SK-N-SH (cell line): ENCODE data around the gene KLF13. TPM values are rescaled to one million over a fixed set of nuclear protein-coding genes. Genes with fewer than 3 reads are reported as not detected.

Experiments
- CTCF ChIA-PET: fragments of 300-600, 350-600 bp; formaldehyde crosslinking; extraction: SDS; loops from one replicate; lab custom pipeline; 2021; lab: Yijun Ruan, JAX
- POLR2A ChIA-PET: fragments of 350-600 bp; sonication (Branson Sonifier 250); formaldehyde crosslinking; extraction: SDS; loops from one replicate; lab custom pipeline; 2020; ENCODE audit warnings: antibody characterized with exemption, inconsistent platforms; lab: Yijun Ruan, JAX
- DNase-seq: peaks from one replicate; pipeline ENCODE4 v3.0.0; 2012
- H2AFZ ChIP-seq: fragments of 200-600 bp; sonication (generic); 2 replicates; pipeline ENCODE4 v1.8.1; 2016; ENCODE audit warnings: antibody characterized with exemption, mild to moderate bottlenecking, low read depth
- H3F3A ChIP-seq: fragments of 200-600 bp; sonication (generic); replicated peaks from 2 replicates; pipeline ENCODE3; 2016; ENCODE audit warnings: antibody characterized with exemption, mild to moderate bottlenecking; ENCODE audit not compliant: insufficient read depth
- H3K27ac ChIP-seq, 2 experiments: fragments of 200-500 bp in 1 of 2; fragments of 200-600 bp in 1 of 2; sonication (Bioruptor generic) in 1 of 2; sonication (generic), shearing (Covaris generic) in 1 of 2; 2 replicates each; pipeline versions ENCODE4 v1.5.1 to v1.6.1; 2014 to 2016; ENCODE audit warnings: low read depth in 2 of 2, inconsistent platforms in 1 of 2, low read length in 1 of 2, mild to moderate bottlenecking in 1 of 2, mixed read lengths in 1 of 2
- H3K27me3 ChIP-seq: fragments of 200-600 bp; sonication (generic), shearing (Covaris generic); 2 replicates; pipeline ENCODE4 v1.6.1; 2016; ENCODE audit warnings: mixed run types; ENCODE audit not compliant: insufficient read depth
- H3K36me3 ChIP-seq, 2 experiments: fragments of 200-500 bp in 1 of 2; fragments of 200-600 bp in 1 of 2; sonication (Bioruptor generic) in 1 of 2; sonication (generic) in 1 of 2; replicated peaks in 1 of 2; 2 replicates each; pipeline versions ENCODE3 to v1.5.1; 2014 to 2016; ENCODE audit warnings: low read length in 1 of 2, mild to moderate bottlenecking in 1 of 2; ENCODE audit not compliant: insufficient read depth in 2 of 2, control insufficient read depth in 1 of 2
- H3K4me1 ChIP-seq, 2 experiments: fragments of 200-500 bp in 1 of 2; fragments of 200-600 bp in 1 of 2; sonication (Bioruptor generic) in 1 of 2; sonication (generic), shearing (Covaris generic) in 1 of 2; 2 replicates each; pipeline versions ENCODE4 v1.5.1 to v1.6.1; 2014 to 2016; ENCODE audit warnings: low read depth in 1 of 2, low read length in 1 of 2, mixed run types in 1 of 2; ENCODE audit not compliant: insufficient read depth in 2 of 2, control insufficient read depth in 1 of 2
- H3K4me2 ChIP-seq: fragments of 200-600 bp; sonication (generic), shearing (Covaris generic); 2 replicates; pipeline ENCODE4 v1.6.1; 2017; ENCODE audit warnings: mixed run types
- H3K4me3 ChIP-seq, 2 experiments: fragments of 200-500 bp in 1 of 2; fragments of 200-600 bp in 1 of 2; sonication (Bioruptor generic) in 1 of 2; sonication (generic), shearing (Covaris generic) in 1 of 2; 2 replicates each; pipeline versions ENCODE4 v1.5.1 to v1.8.1; 2014 to 2016; ENCODE audit warnings: low read depth in 2 of 2, inconsistent platforms in 1 of 2, low read length in 1 of 2, mild to moderate bottlenecking in 1 of 2, mixed read lengths in 1 of 2, moderate library complexity in 1 of 2
- H3K79me2 ChIP-seq: fragments of 200-600 bp; sonication (generic); 2 replicates; pipeline ENCODE4 v1.8.1; 2017; ENCODE audit warnings: mild to moderate bottlenecking; ENCODE audit not compliant: insufficient read depth
- H3K9ac ChIP-seq: fragments of 200-600 bp; sonication (generic); 2 replicates; pipeline ENCODE4 v1.6.1; 2017; ENCODE audit warnings: mixed run types
- H3K9me2 ChIP-seq: fragments of 200-600 bp; sonication (generic); 2 replicates; pipeline ENCODE4 v1.6.1; 2017; ENCODE audit warnings: mixed run types
- H3K9me3 ChIP-seq: fragments of 200-600 bp; sonication (generic); 2 replicates; pipeline ENCODE4 v1.6.1; 2017; ENCODE audit warnings: mixed run types, mild to moderate bottlenecking, moderate library complexity
- H4K20me1 ChIP-seq: fragments of 200-600 bp; sonication (generic); 2 replicates; pipeline ENCODE4 v1.6.1; 2017; ENCODE audit warnings: mild to moderate bottlenecking, mixed run types; ENCODE audit not compliant: insufficient read depth
- ELF1 ChIP-seq: IDR thresholded peaks from 2 replicates; pipeline ENCODE4 v1.4.0; 2012
- FOXM1 ChIP-seq: IDR thresholded peaks from 2 replicates; pipeline ENCODE4 v1.4.0; 2012; ENCODE audit warnings: low read depth, mild to moderate bottlenecking
- GABPA ChIP-seq: IDR thresholded peaks from 2 replicates; pipeline ENCODE4 v1.4.0; 2012; ENCODE audit warnings: low read depth, mild to moderate bottlenecking
- POLR2AphosphoS5 ChIP-seq: IDR thresholded peaks from 2 replicates; pipeline ENCODE4 v1.6.1; 2012; ENCODE audit warnings: low read depth, low read length
- RAD21 ChIP-seq: IDR thresholded peaks from 2 replicates; pipeline ENCODE4 v1.6.1; 2012; ENCODE audit warnings: mild to moderate bottlenecking, low read length
- RFX5 ChIP-seq: IDR thresholded peaks from 2 replicates; pipeline ENCODE4 v1.6.1; 2012; ENCODE audit warnings: mild to moderate bottlenecking, improper control_type of control experiment, low read length
- TEAD4 ChIP-seq: IDR thresholded peaks from 2 replicates; pipeline ENCODE4 v1.4.0; 2012; ENCODE audit warnings: mild to moderate bottlenecking, borderline replicate concordance; ENCODE audit not compliant: insufficient read depth
- WGBS: methylation state at CpG from one replicate; pipeline ENCODE4 v1.1.6; 2017; ENCODE audit warnings: low lambda C conversion rate; 5-methylcytosine and 5-hydroxymethylcytosine counted together
- polyA plus RNA-seq, 3 experiments: library from polyadenylated mRNA; depleted of rRNA; stranded (reverse); fragments of >200 nt; gene quantifications; 2 replicates each; pipeline ENCODE4 v1.2.3, GENCODE V29; 2012
- TF ChIP-seq, protein P1 (sequence below): IDR thresholded peaks from 2 replicates; pipeline ENCODE4 v1.4.0; 2012; ENCODE audit warnings: low read depth
- TF ChIP-seq, protein P2 (sequence below): IDR thresholded peaks from 2 replicates; pipeline ENCODE4 v1.6.1; 2012; ENCODE audit warnings: mild to moderate bottlenecking, low read depth, low read length, moderate library complexity
- TF ChIP-seq, protein P3 (sequence below): fragments of 150-350 bp; IDR thresholded peaks from 2 replicates; pipeline ENCODE4 v1.6.1; 2017; ENCODE audit warnings: antibody characterized with exemption, low read length, low read depth, borderline replicate concordance

The KLF13 gene
- polyA plus RNA-seq, 1 of the 3 experiments (the other 2 are of a cell fraction) = 7.1 TPM

DNA sequence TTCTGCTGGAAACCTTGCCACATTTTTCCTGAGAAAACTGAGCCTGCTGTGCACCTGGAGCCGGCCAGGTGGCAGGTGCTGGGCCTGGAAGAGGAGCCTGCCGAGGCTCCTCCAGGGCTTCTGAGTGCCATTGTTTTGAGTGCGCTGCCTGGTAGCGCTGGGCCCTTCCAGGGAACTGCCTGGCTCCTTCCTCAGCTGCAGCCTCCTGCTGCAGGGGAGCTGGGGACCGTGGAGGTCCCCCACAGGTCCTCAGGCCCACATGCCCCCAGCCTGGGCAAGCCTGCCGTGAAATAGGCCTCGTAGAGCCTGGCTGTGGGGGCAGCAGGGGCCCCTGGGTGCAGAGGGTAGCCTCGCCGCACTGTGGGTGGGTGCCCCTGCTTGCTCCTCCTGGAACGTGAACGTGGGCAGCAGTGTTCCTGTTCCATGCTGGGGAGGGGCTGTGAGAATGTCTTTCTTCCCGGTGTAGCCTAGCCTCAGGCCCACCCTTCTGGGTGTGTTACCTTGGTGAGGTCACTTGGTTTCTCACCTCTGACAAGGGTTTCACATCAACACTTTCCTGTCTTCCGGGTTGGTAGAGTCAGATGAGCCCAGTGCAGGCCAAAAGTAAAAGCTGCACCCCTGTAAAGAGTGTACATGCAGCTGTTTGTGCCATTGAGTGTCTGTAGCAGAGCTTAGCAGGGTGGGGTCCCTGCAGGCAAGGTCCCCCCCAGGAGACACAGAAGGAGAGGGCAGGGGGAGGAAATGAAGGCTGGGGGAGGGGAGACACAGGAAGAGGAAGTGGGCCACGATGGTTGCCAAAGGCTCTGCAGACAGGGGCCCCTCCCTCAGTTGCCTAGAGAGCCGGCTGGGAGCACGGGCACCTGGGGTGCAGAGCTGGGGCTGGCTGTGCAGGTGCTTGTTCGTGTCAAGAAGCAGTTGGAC lies 34.5 kb downstream of the KLF13 start:
- ChIA-PET CTCF (interaction anchor here (0.8 to 4.6 kb wide), 5 partner anchors 74 to 148 kb away, joined by 3 to 19 read pairs (median 4); no protein-coding TSS in a partner anchor), POLR2A (interaction anchor here (1.8 kb wide), 1 partner anchor 11 kb away, joined by 4 read pairs; no protein-coding TSS in a partner anchor)
- no peak overlapping the region for H3K4me2 ChIP-seq
- no peaks in the 10 kb centered on the region for H3K36me3 ChIP-seq
- H3K4me1 ChIP-seq = peaks cover 0 to 80% of the 10 kb centered on the region in 2 experiments; a peak in 2 of 4 replicates
- H3K9me2 ChIP-seq = no peaks in the 10 kb centered on the region
- H3K79me2 ChIP-seq = peaks cover 41% of the 10 kb centered on the region
- DNase-seq = peak; percentile 39
- H3K27me3 ChIP-seq = no peaks in the 10 kb centered on the region
- no peak overlapping the region for H2AFZ ChIP-seq
- H3K9me3 ChIP-seq = no peaks in the 10 kb centered on the region
- no peak overlapping the region for H3K4me3 ChIP-seq
- WGBS = 88% methylated on average over 8 of the region's 17 CpGs
- no peak overlapping the region for H3K9ac ChIP-seq
- H3K27ac ChIP-seq = peak overlapping the region in 1 of 2 experiments; percentile 4; a peak in 1 of 4 replicates
- peaks cover 59% of the 10 kb centered on the region for H4K20me1 ChIP-seq
- H3F3A ChIP-seq = no peaks in the 10 kb centered on the region
- TF ChIP-seq TEAD4 (no peak), GABPA (no peak), ELF1 (no peak), POLR2AphosphoS5 (no peak), RAD21 (no peak), FOXM1 (no peak), RFX5 (no peak)
- TF ChIP-seq, protein P1, sequence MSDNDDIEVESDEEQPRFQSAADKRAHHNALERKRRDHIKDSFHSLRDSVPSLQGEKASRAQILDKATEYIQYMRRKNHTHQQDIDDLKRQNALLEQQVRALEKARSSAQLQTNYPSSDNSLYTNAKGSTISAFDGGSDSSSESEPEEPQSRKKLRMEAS = no peak
- TF ChIP-seq, protein P2, sequence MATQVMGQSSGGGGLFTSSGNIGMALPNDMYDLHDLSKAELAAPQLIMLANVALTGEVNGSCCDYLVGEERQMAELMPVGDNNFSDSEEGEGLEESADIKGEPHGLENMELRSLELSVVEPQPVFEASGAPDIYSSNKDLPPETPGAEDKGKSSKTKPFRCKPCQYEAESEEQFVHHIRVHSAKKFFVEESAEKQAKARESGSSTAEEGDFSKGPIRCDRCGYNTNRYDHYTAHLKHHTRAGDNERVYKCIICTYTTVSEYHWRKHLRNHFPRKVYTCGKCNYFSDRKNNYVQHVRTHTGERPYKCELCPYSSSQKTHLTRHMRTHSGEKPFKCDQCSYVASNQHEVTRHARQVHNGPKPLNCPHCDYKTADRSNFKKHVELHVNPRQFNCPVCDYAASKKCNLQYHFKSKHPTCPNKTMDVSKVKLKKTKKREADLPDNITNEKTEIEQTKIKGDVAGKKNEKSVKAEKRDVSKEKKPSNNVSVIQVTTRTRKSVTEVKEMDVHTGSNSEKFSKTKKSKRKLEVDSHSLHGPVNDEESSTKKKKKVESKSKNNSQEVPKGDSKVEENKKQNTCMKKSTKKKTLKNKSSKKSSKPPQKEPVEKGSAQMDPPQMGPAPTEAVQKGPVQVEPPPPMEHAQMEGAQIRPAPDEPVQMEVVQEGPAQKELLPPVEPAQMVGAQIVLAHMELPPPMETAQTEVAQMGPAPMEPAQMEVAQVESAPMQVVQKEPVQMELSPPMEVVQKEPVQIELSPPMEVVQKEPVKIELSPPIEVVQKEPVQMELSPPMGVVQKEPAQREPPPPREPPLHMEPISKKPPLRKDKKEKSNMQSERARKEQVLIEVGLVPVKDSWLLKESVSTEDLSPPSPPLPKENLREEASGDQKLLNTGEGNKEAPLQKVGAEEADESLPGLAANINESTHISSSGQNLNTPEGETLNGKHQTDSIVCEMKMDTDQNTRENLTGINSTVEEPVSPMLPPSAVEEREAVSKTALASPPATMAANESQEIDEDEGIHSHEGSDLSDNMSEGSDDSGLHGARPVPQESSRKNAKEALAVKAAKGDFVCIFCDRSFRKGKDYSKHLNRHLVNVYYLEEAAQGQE = no peak
- TF ChIP-seq, protein P3, sequence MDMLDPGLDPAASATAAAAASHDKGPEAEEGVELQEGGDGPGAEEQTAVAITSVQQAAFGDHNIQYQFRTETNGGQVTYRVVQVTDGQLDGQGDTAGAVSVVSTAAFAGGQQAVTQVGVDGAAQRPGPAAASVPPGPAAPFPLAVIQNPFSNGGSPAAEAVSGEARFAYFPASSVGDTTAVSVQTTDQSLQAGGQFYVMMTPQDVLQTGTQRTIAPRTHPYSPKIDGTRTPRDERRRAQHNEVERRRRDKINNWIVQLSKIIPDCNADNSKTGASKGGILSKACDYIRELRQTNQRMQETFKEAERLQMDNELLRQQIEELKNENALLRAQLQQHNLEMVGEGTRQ = no peak
